ENCODE results near the gene PLPP4.

- no peak for TF ChIP-seq REST (IDR thresholded peaks at IDR 0.05; ENCODE audit: borderline replicate concordance)
- no peak for TF ChIP-seq EZH2 (IDR thresholded peaks at IDR 0.05; ENCODE audit: borderline replicate concordance, insufficient read depth, low read length, poor library complexity, severe bottlenecking)
- TF ChIP-seq CTCF (IDR thresholded peaks at IDR 0.05; ENCODE audit: poor library complexity, severe bottlenecking): no peak
- no peak for TF ChIP-seq RAD21 (conservative IDR thresholded peaks at IDR 0.05)
- no peak for TF ChIP-seq POLR2AphosphoS5 (IDR thresholded peaks at IDR 0.05)
These were observed 9.0 kb downstream of the PLPP4 start for GRCh38 chr10:120466006-120466405.

Data from neural cell (in vitro differentiated cells).